Stimulated activated CD4-positive, alpha-beta T cell treated with anti-CD3 and anti-CD28 coated beads, Interleukin-2, amount 100 ng/mL, for 24 hours (primary cell): ENCODE data around the gene CDC16.

Experiments used
- DNase-seq, 2 donors: peaks; one replicate each; pipeline ENCODE4 v3.0.0-alpha.2; 2020

Gene CDC16

GRCh38 chr13:114264886-114265611 is 30.4 kb downstream of the CDC16 start:
- no peak for DNase-seq

GRCh38 chr13:114266241-114266640 is 31.5 kb downstream of the CDC16 start:
- no peak for DNase-seq

GRCh38 chr13:114268344-114269280 is 33.9 kb downstream of the CDC16 start:
- no peak for DNase-seq

- no peak for DNase-seq
Observed at GRCh38 chr13:114269281-114269770, 34.6 kb downstream of the CDC16 start.

GRCh38 chr13:114272977-114273376 is 38.3 kb downstream of the CDC16 start:
- DNase-seq, result no peak

- DNase-seq, result no peak
Observed at GRCh38 chr13:114275304-114275703, 40.6 kb downstream of the CDC16 start.

- no peak for DNase-seq
Observed at GRCh38 chr13:114279146-114279545, 44.4 kb downstream of the CDC16 start.

GRCh38 chr13:114279758-114280355 is 45.2 kb downstream of the CDC16 start:
- DNase-seq, result no peak

GRCh38 chr13:114281351-114282040 is 46.8 kb downstream of the CDC16 start, which contains the start of gene UPF3A:
UPF3A (plus strand) TSS chr13:114281601; CDS start chr13:114281640, 39 bp downstream.
- DNase-seq, result peak; percentile 89 to 91

- peak; percentile 43 to 72 for DNase-seq
Observed at GRCh38 chr13:114282041-114282670, 47.5 kb downstream of the CDC16 start.

GRCh38 chr13:114283576-114283975 is 48.9 kb downstream of the CDC16 start:
- no peak for DNase-seq

- DNase-seq, result no peak
Observed at GRCh38 chr13:114284680-114285079, 50.0 kb downstream of the CDC16 start.

GRCh38 chr13:114285166-114285808 is 50.6 kb downstream of the CDC16 start:
- DNase-seq, result no peak

GRCh38 chr13:114286808-114287207 is 52.1 kb downstream of the CDC16 start:
- no peak for DNase-seq

- DNase-seq, result no peak
Observed at GRCh38 chr13:114288157-114288591, 53.5 kb downstream of the CDC16 start.

GRCh38 chr13:114296448-114296847 is 61.8 kb downstream of the CDC16 start:
- DNase-seq, result no peak

GRCh38 chr13:114296902-114297301 is 62.2 kb downstream of the CDC16 start:
- no peak for DNase-seq

GRCh38 chr13:114298866-114299265 is 64.2 kb downstream of the CDC16 start:
- no peak for DNase-seq

- DNase-seq, result no peak
Observed at GRCh38 chr13:114299604-114300305, 65.1 kb downstream of the CDC16 start.

- no peak for DNase-seq
Observed at GRCh38 chr13:114303700-114304327, 69.1 kb downstream of the CDC16 start.
